ENCODE measurements around the gene AATK. TPM values are rescaled to one million over a fixed set of nuclear protein-coding genes. Genes with fewer than 3 reads are reported as not detected.
"Not testable (repeated sequence)": the region's sequence is repeated elsewhere in the genome, so short reads cannot be mapped to it uniquely, and the experiment has no call there.

The AATK gene
- total RNA-seq, 1 experiment from 2014 or later, result 64.6 TPM

GRCh38 chr17:81162491-81162890, 3.5 kb downstream of the AATK start:
- DNase-seq (ENCODE audit: low spot score), result no peak

- no peak for DNase-seq (ENCODE audit: low spot score)
Measured at GRCh38 chr17:81161972-81162371, 4.0 kb downstream of the AATK start.

GRCh38 chr17:81161536-81161935, 4.5 kb downstream of the AATK start:
- no peak for DNase-seq (ENCODE audit: low spot score)

- no peak for DNase-seq (ENCODE audit: low spot score)
Measured at GRCh38 chr17:81160747-81161453, 5.1 kb downstream of the AATK start.

GRCh38 chr17:81160306-81160705, 5.7 kb downstream of the AATK start:
- no peak for DNase-seq (ENCODE audit: low spot score)

- DNase-seq (ENCODE audit: low spot score), result no peak
Measured at GRCh38 chr17:81159611-81160265, 6.3 kb downstream of the AATK start.

GRCh38 chr17:81158688-81159590, 7.1 kb downstream of the AATK start:
- DNase-seq (ENCODE audit: low spot score), result no peak

- no peak for DNase-seq (ENCODE audit: low spot score)
Measured at GRCh38 chr17:81157848-81158687, 8.0 kb downstream of the AATK start.

- DNase-seq (ENCODE audit: low spot score), result no peak
Measured at GRCh38 chr17:81156866-81157805, 8.9 kb downstream of the AATK start.

GRCh38 chr17:81154961-81155360, 11.1 kb downstream of the AATK start:
- no peak for DNase-seq (ENCODE audit: low spot score)

- not testable (repeated sequence) for DNase-seq (ENCODE audit: low spot score)
Measured at GRCh38 chr17:81154016-81154415, 12.0 kb downstream of the AATK start.

GRCh38 chr17:81153340-81153803, 12.6 kb downstream of the AATK start:
- DNase-seq (ENCODE audit: low spot score), result no peak

- no peak for DNase-seq (ENCODE audit: low spot score)
Measured at GRCh38 chr17:81152288-81152828, 13.7 kb downstream of the AATK start.

- DNase-seq (ENCODE audit: low spot score), result no peak
Measured at GRCh38 chr17:81151278-81151677, 14.7 kb downstream of the AATK start.

- no peak for DNase-seq (ENCODE audit: low spot score)
Measured at GRCh38 chr17:81150377-81151077, 15.5 kb downstream of the AATK start.

- DNase-seq (ENCODE audit: low spot score), result no peak
Measured at GRCh38 chr17:81148986-81149533, 17.0 kb downstream of the AATK start.

GRCh38 chr17:81148571-81148970, 17.4 kb downstream of the AATK start:
- no peak for DNase-seq (ENCODE audit: low spot score)

- DNase-seq (ENCODE audit: low spot score), result no peak
Measured at GRCh38 chr17:81147701-81148100, 18.3 kb downstream of the AATK start.

- not testable (repeated sequence) for DNase-seq (ENCODE audit: low spot score)
Measured at GRCh38 chr17:81146208-81146607, 19.8 kb downstream of the AATK start.
